ENCODE results near the gene MAD1L1.

GRCh38 chr7:2157473-2158279 is 75.1 kb downstream of the MAD1L1 start:
- no peak for TF ChIP-seq CTCF (IDR thresholded peaks at IDR 0.05)
- no peak for TF ChIP-seq POLR2A (IDR thresholded peaks at IDR 0.05)
